SIG-M5 (cell line): ENCODE results near the gene ATP2B2.
A peak's percentile ranks its signal among the peaks of the same experiment; 100 is the strongest.

Source experiments
- DNase-seq: peaks from one replicate; lab custom pipeline; 2025; lab: John Stamatoyannopoulos, UW

The ATP2B2 gene

DNA sequence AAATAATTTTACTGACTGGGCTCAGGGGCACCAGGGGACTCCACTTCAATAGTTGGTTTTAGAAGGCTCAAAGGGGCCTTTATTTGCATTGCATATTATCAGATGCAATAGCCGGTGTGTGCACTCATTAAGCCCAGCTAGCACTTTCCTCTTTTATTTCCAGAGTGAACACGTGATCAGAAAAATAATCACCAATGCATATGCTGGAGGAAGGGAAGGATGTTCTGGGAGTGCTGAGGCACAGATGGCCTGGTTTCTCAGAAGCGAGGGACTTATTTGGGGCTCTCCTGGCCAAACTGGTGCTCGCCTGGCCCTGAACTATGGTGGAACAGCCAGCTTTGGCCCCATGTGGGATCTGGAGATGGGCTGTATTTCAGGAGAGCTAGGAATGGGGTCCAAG, 124.0 kb downstream of the ATP2B2 start:
- no peak for DNase-seq

DNA sequence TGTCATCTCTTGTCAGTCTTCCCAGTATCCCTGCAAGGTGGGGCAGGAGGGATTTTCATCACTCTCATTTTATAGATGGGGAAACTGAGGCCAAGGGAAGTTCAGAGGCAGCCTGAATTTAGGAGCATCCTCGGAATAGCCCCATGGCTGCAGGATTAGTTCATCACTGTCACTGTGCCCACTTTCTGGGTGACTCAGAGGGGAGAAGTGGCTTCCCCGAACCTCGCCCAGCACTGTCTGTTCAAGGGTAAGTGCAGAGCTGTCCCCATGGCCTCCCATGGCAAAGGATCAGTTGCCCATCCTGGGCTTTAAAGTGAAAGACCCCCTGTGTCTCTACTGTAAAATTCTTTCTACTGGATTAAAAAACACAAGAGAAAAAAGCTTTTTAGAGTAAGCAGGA, 124.5 kb downstream of the ATP2B2 start:
- no peak for DNase-seq

DNA sequence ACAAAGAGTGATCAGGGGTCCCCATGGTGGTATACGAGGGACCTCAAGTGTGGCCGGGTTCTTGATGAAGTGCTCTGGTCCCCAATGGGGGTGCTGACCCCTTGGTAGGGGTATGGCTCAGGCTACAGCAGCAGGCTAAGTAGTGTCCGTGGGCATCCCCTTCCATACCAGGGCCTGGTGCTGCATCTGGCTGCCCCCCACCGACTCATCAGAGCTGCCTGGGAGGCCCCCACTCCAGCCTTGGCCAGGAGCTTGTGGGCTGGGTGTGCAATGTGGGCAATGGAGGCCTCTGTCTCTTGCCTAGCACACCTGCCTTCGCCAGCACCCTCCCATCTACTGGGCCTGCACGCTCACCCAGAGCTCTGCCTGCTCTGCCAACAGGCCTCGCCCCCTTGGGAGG, 125.4 kb downstream of the ATP2B2 start:
- no peak for DNase-seq

DNA sequence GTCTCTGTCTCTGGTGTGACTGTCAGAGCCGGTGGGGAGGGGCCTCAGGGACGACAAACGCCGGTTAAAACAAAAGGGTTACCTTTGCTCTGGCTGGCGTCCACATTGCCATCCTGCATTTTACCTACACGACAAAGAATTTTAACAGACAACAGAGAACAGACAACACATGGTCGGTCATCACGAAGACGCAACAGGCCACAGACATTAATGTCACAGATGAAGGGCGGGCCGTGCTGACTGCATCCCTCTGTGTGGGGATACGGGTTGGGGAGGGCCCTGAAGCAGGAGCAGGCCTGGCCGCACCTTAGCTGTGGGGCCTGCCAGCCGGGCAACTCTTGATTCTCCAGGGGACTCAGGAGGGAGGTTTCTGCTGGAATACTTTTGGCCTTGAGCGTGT, 126.2 kb downstream of the ATP2B2 start:
- DNase-seq = no peak

DNA sequence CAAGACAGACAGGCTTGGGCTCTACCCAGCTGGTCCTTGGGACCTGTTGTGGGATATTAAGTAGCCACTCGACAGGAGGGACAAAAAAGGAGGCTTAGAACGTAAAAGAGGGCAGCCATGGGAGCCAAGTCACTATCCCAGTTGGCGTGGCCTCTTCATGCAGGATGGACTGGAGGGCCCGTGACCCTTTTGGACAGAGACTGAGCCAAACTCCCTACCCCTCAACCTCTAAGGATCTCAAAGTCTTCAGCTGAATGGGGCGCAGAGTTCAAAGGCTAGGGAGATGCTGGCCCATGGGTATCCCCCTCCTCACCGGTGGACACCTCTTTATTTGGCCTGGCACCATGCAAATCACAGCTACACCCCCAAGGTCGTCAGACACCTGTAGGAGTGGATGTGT, 126.6 kb downstream of the ATP2B2 start:
- DNase-seq = no peak

DNA sequence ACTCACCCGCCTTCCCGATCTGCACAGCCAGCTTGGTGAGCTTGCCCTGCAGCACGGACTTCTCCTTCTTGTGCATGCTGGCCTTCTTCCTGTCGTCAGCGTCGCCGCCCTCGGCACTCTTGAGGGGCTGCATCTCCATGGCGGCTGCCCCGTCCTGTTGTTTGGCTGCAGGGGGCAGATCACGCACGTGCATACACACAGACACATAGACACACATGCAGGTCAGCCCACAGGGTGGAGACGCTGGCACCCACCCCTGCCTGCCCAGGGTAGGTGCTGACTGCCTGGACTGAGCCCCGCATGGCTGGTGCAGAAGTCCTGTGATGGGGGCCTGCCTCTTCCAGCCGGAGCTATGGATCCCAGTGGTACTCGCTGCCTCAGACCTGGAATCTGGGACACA, 127.1 kb downstream of the ATP2B2 start:
- DNase-seq = no peak

DNA sequence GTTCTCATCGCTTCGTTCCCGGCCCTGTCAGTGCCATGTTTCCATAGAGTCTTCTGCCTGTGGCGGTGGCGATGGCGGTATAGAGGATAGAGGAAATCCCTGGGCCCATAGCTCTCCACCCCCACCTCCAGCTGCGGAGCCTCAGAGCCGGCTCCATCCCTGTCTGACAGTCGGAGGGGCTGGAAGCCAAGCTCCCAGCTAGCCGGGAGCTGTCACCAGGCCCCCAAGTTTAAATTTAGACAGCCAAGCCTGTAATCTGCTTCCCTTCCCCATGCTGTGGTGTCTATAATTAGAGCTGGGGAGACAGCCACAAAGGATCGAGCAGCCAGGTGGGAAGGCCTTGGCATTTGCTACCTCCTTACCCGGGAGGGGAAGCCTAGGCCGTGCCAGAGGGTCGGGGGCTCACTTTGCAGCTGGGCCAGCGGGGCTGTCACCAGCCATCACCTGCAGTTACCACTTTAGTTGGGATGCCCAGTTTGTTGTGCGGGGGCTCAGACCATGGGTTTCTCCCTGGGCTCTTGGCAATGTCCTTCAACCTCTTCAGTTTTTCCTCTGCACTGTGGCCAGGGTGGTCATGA, 128.1 kb downstream of the ATP2B2 start:
- DNase-seq = no peak

DNA sequence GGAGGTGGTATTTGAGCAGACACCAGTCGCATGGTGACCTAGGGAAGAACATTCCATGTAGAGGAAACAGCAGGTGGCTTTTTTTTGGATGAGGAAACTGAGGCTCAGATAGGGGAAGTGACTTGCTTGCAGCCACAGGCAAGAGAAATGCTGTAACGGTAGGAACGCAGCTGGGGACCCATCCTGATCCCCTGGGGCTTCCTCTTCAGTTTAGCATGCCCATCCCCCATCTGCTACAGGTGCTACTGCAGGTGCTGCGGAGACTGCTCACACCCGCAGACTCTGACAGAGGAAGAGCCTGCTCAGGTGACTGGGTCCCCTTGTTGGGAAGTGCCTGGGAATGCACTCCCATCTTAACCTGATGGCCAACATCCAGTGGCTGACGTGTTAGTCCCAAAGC, 129.0 kb downstream of the ATP2B2 start:
- no peak for DNase-seq

DNA sequence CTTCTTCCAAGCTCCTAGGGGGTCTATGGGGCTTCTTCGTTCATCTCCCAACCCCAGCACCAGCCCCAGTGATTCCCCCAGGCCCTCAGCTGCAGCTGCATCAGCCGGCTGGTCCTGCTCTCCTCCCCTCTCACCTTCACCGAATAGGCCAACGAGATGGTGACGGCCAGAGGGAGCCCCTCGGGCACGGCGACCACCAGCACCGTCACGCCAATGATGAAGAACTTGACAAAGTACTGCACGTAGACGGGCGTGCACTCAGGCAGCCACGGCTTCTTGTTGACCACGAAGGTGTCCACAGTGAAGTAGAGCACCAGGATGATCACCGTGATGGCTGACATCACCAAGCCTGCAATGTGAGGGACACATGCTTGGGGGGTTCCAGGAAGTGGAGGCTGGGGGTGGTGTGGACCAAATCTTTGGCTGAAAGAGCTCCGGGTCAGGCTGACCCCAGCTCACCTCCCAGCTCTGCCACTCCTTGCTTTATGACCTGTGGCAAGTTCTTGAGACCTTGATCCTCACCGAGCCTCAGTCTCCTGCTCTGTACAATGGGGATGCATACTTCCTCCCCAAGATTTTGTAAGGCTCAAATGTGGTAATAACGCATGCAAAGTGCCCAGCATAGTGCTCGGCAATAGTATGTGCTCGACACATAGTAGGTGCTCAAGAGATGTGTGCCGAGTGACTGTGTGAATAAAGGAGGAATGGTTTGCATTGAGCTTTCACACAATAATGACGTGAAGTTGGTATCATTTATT, 129.9 kb downstream of the ATP2B2 start:
- no peak for DNase-seq

DNA sequence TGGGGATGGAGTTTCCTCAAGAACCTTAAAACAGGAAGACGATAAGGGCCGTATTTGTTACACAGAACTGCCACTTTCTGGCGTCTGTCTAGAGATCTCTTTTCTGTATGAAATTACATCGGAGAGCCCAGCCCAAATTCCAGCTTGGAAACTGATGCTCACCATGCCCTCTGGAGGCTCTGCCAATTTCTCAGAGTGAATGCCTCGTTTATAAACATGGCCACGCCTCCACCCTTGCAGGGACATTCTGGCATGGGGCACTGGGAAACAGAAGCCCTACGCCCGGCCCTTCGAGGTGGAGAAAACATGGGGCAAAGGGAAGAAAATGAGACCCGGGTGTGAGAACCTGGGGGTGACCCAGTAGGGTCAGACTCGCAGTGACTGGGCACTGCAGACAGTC, 131.1 kb downstream of the ATP2B2 start:
- no peak for DNase-seq

DNA sequence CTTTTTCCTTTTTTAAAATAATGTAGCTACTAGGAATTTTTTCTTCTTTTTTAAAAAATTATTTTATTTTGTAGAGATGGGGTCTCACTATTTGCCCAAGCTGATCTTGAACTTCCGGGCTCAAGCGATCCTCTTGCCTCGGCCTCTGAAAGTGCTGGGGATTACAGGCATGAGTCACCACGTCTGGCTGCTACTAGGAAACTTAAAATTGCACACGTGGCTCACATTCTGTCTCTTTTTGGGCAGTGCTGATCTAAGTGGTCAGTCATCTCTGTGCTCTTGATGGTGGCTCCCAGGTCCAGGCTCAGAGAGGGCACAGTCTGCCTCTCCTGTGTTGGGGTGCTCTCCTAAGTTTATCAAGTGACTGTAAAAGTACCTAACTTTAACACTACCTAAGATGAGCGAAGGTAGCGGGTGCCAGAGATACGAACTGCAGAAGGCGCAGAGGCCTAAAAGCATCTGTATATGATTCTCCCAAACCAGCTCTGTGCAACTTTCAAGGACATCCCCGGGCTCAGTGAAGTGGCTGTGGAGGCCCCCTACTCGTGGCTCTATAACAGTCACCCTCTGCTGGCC, 131.6 kb downstream of the ATP2B2 start:
- DNase-seq = no peak

DNA sequence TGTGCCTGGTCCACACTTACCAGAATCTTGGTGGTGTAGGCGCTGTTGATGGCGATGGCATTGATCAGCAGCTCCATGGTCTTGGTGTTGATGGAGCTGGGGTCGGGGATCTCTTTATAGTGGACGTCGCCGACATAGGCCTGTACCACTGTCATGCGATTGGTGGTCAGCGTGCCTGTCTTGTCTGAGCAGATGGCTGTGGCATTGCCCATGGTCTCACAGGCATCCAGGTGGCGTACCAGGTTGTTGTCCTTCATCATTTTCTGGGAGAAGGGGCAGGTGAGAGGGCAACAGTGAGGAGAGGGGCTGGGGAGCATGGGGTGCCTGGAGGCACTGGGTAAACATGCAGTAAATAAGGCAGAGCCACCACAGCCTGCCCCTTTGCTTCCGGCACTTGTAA, 133.6 kb downstream of the ATP2B2 start:
- DNase-seq = no peak

DNA sequence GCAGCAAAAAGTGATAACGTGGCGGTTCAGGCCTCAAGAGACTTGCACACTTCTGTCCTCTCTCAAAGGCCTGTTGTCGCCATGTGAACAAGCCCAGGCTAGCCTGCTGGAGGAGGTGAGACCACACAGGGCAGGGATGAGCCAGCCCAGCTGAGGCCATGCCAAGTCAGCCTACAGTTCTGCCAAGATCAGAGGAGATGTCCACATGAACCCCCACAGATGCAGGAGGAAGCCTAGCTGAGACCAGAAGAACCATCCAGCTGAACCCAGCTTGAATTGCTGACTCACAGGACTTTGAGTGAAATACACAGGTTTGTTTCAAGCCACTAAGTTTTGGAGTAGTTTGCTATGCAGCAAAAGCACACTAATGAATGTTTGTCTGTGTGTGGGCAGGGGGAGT, 134.2 kb downstream of the ATP2B2 start:
- DNase-seq = no peak

DNA sequence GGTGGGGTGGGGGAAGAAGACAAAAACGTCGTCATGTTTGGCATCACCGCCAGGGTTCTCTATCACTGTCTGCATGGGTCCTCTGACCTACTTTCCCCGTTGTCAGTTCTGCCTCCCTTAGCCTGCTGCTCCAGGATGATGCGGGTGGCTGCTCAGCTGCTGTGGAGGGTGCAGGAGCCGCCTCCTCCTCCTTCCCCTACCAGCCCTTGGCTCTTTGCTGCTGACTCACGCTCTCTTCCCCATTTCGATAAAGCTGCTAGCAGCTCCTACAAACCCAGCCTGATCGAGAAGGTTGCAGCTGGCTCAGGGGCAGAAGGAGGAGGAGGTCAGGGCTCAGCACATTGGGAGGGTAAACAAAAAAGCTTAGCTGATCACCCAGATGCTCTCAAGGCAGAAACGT, 135.0 kb downstream of the ATP2B2 start:
- peak; percentile 51 for DNase-seq

DNA sequence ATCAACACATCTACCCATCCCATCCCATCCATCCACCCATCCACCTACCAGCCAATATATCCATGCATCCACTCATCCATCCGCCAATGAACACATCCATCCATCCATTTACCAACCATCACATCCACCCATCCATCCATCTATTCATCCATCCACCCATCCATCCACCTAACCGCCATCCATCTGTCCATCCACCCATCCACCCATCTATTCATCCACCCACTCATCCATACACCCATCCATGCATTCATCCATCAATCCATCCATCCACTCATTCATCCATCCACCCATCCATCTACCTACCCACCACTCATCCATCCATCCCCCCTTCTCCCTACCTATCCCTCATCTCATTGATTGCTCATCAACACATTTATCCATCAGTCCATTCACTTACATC, 136.9 kb downstream of the ATP2B2 start:
- DNase-seq = no peak

DNA sequence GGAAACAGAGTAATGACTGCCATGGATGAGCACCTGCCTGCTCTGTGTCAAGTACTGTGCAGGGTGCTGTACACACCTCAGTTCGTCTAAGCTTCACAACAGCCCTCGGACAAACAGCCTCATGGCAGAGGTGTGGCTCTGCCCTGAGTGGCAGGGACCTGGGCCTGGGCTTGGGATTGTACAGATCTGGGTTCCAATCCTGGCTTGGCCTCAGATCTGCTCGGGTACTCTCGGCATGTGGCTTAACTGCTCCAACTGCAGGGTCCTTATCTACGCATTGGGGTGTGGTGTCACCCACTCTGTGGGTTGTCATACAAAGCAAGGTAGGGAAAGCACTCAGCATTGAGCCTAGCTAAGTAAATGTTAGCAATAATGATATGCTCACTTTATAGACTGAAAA, 137.9 kb downstream of the ATP2B2 start:
- no peak for DNase-seq

DNA sequence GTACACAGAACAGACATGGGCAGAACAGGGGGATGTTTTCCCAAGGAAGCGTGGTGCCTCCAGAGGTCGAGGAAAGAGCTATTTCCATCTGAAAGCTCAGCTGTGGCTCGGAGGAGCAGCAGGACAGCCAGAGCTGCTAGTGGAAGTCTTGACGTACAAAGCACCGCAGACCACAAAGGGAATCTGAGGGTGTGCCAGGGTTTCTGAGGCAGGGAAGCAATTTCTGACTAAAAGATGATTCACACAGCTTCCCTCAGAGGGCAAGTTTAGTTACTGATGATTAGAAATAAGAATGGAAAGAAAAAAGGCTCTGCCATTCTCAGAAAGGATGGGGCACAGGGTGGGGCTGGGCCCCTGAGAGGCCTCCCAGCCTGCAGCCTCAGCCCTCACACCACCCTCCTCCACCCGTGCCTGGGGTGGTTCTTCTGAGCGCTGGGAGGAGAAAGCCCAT, 138.7 kb downstream of the ATP2B2 start:
- no peak for DNase-seq

DNA sequence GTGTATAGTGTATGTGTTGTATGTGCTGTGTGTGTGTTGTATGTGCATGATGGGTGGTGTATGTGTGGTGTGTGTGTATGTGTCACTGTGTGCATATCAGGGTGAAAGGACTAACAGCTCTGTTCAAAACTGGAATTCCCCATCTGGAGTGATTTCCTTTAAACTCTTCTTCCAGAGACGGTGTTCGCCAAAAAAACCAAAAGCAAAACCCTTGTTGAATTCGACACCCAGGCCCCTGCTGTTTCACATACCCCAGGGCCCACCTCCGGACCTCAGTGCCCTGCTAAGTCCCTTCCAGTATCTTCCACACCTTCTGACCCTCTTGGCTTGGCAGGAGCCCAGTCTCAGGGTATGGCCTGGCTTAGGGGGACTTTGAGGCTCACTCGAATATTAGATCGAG, 139.6 kb downstream of the ATP2B2 start:
- DNase-seq = no peak

DNA sequence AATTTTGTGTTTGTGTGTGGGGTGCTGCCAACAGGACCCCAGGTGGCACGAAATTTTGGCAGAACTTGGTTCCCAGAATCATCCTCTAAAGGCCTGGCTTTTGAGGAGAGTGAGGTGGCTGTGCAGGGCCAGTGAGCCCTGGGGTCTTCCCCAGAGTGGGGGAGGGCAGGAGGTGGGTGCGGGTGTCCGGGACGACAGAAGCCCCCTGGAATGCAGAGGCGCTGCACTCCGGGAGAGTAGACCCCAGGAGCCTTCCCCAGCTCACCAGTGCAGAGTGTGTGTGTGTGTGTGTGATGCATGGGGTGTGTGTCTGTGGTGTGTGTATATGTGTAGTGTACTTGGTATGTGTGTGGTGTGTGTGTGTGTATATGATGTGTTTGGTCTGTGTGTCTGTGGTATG, 140.1 kb downstream of the ATP2B2 start:
- no peak for DNase-seq

DNA sequence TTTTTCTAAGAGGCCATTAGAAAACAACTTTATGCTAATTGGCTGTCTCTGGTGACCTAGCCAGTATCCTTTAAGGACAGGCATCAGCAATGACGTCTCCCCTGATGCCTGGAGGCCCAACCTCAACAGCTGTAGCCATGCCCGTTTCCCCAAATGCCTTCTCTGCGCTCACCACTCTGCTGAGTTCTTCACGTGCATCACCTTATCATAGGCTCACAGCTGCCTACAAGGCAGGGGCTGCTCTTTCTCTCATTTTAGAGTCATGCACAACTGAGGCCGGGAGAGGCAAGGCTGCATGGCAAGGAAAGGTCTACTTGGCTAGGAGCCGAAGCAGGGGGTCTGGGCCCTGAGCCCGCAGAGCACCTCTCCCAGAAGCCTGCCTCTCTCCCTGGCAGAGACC, 140.6 kb downstream of the ATP2B2 start:
- no peak for DNase-seq

DNA sequence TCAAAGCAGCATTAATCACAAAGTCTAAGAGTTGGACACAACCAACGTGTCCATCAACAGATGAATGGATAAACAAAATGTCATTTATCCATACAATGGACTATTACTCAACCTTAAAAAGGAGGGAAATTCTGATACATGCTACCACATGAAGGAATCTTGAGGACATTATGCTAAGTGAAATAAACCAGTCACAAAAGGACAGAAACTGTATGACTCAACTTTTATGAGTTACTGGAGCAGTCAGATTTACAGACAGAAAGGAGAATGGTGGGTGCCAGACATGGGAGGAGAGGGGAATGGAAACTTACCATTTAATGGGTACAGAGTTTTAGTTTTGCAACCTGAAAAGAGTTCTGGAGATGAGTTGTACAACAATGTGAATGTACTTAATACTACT, 141.5 kb downstream of the ATP2B2 start:
- no peak for DNase-seq

DNA sequence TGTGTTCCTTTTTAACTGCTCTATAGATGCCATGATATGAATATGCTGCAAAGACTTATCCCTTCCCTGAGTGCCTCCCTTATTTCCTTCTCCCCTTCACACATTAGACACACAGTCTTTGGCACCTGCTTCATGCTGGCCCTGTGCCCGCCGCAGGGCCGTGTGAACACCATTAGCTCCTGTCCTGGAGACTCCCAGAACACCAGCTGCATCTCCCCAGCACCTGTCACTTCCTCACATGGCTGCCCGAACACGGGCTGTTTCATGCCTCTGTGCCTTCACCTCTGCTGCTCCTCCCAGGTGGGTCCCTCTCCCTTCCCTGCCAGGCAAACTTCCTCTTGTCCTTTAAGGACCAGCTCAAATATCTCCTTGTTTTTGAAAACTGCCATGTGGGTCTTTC, 144.0 kb downstream of the ATP2B2 start:
- no peak for DNase-seq

DNA sequence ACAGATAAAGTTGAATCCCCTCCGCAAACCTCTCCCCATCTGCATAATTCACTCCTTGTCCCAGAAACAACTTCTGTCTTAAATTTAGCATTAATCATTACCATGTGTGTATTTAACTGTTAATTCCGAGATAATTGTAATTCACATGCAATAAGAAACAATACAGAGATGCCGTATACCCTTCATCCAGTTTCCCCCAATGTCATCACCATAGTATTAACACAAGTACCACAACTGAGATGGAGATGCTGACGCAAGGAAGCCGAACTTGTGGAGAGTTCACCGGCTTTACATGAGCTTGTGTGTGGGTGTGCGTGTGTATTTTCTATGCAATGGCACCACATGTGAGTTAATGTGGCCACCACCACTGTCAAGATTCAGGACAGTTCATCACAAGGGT, 144.9 kb downstream of the ATP2B2 start:
- no peak for DNase-seq

DNA sequence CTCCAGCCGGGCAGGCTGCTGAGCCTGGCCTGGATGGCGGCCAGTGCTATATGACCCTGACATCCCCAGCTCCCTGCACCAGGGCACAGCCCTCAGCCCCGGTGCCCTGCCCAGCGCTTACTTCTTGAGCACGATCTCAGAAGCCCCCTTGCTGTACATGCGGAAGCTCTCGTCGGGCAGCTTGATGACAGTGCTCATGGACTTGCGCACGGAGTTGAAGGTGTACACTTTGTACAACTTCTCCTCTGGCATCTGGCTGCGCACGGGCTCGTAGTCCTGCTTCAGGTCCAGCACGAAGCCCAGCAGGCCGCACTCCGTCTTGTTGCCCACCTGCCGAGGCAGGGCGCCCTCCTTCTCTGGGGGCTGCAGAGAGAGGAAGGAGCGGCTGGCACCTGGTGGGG, 145.6 kb downstream of the ATP2B2 start:
- DNase-seq = no peak
